Activated CD4-positive, alpha-beta T cell treated with anti-CD3 and anti-CD28 coated beads, Interleukin-2, Interleukin-4, amounts not matched to agents 100 ng/mL and 50 ng/mL, durations not matched to agents 16 hours and 8 hours (primary cell): ENCODE data around the gene GALNT10.

ENCODE experiments used
- DNase-seq: peaks from one replicate; pipeline ENCODE4 v3.0.0-alpha.2; 2020; ENCODE audit warnings: low spot score

Gene GALNT10

GRCh38 chr5:154380263-154380662, 189.7 kb downstream of the GALNT10 start:
- DNase-seq = no peak

GRCh38 chr5:154384480-154385235, 194.1 kb downstream of the GALNT10 start:
- peak; percentile 36 for DNase-seq

GRCh38 chr5:154385236-154385512, 194.6 kb downstream of the GALNT10 start:
- no peak for DNase-seq

- DNase-seq = no peak
These were observed 196.6 kb downstream of the GALNT10 start for GRCh38 chr5:154386952-154387629.

GRCh38 chr5:154388842-154389241, 198.3 kb downstream of the GALNT10 start:
- DNase-seq = no peak

GRCh38 chr5:154390096-154390495, 199.6 kb downstream of the GALNT10 start:
- DNase-seq = no peak

GRCh38 chr5:154390746-154391359, 200.3 kb downstream of the GALNT10 start:
- no peak for DNase-seq

- DNase-seq = no peak
These were observed 201.3 kb downstream of the GALNT10 start for GRCh38 chr5:154391788-154392187.

- no peak for DNase-seq
These were observed 203.3 kb downstream of the GALNT10 start for GRCh38 chr5:154393850-154394249.

- DNase-seq = no peak
These were observed 203.8 kb downstream of the GALNT10 start for GRCh38 chr5:154394307-154394706.

- no peak for DNase-seq
These were observed 205.0 kb downstream of the GALNT10 start for GRCh38 chr5:154395407-154396106.

- no peak for DNase-seq
These were observed 205.6 kb downstream of the GALNT10 start for GRCh38 chr5:154396128-154396527.

GRCh38 chr5:154397652-154398406, 207.3 kb downstream of the GALNT10 start:
- DNase-seq = no peak

GRCh38 chr5:154400678-154401077, 210.1 kb downstream of the GALNT10 start:
- DNase-seq = no peak

- no peak for DNase-seq
These were observed 210.8 kb downstream of the GALNT10 start for GRCh38 chr5:154401355-154401754.

GRCh38 chr5:154401931-154402330, 211.4 kb downstream of the GALNT10 start:
- no peak for DNase-seq

GRCh38 chr5:154402611-154403010, 212.1 kb downstream of the GALNT10 start:
- no peak for DNase-seq

- no peak for DNase-seq
These were observed 212.7 kb downstream of the GALNT10 start for GRCh38 chr5:154403234-154403633.

- no peak for DNase-seq
These were observed 213.3 kb downstream of the GALNT10 start for GRCh38 chr5:154403776-154404387.

- peak; percentile 73 for DNase-seq
These were observed 214.7 kb downstream of the GALNT10 start for GRCh38 chr5:154405078-154405792.

GRCh38 chr5:154406231-154406630, 215.7 kb downstream of the GALNT10 start:
- no peak for DNase-seq
